GM20000 (cell line): ENCODE results near the gene TCF25.
A peak's percentile ranks its signal among the peaks of the same experiment; 100 is the strongest.

Experiments used
- DNase-seq: peaks from one replicate; pipeline ENCODE4 v3.0.0; 2012; ENCODE audit warnings: low spot score
- TF ChIP-seq, protein P1 (sequence below): IDR thresholded peaks from 2 replicates; pipeline ENCODE4 v1.5.1; 2012; ENCODE audit warnings: mild to moderate bottlenecking, control low read depth; ENCODE audit errors: extremely low read depth, missing control alignments

The TCF25 gene

DNA sequence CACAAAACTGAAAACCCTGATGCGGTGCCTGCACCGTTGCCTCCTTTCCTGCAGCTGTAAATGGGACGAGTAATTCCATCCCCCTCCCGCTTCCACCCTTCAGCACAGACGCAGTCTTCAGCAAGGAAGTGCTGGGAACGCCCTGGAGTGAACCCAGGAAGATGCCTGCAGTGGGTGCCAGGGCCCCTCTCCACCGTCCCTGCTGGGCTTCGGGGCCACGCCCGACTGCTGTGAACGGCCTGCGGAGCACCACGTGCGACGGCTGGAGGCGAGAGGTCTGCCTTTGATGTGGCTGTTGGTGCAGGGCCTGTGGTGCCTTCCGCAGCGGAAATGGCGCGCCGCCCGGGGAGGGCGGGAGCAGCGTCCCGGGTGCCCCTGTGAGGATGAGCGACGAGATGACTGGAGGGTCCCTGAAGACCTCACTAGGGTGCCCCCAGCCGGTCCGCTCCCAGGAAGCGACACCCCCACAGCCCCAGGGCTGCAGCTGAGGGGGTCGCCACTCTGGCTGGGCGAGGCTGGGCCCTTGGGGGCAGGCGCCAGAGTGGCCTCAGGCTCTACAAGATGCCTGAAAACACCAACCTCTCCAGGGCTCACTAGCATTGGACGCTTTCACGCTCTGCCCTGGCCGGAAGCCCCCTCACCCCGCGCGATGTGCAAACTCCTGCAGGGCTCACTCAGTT, 44.5 kb downstream of the TCF25 start:
- TF ChIP-seq, protein P1, sequence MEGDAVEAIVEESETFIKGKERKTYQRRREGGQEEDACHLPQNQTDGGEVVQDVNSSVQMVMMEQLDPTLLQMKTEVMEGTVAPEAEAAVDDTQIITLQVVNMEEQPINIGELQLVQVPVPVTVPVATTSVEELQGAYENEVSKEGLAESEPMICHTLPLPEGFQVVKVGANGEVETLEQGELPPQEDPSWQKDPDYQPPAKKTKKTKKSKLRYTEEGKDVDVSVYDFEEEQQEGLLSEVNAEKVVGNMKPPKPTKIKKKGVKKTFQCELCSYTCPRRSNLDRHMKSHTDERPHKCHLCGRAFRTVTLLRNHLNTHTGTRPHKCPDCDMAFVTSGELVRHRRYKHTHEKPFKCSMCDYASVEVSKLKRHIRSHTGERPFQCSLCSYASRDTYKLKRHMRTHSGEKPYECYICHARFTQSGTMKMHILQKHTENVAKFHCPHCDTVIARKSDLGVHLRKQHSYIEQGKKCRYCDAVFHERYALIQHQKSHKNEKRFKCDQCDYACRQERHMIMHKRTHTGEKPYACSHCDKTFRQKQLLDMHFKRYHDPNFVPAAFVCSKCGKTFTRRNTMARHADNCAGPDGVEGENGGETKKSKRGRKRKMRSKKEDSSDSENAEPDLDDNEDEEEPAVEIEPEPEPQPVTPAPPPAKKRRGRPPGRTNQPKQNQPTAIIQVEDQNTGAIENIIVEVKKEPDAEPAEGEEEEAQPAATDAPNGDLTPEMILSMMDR = no peak

DNA sequence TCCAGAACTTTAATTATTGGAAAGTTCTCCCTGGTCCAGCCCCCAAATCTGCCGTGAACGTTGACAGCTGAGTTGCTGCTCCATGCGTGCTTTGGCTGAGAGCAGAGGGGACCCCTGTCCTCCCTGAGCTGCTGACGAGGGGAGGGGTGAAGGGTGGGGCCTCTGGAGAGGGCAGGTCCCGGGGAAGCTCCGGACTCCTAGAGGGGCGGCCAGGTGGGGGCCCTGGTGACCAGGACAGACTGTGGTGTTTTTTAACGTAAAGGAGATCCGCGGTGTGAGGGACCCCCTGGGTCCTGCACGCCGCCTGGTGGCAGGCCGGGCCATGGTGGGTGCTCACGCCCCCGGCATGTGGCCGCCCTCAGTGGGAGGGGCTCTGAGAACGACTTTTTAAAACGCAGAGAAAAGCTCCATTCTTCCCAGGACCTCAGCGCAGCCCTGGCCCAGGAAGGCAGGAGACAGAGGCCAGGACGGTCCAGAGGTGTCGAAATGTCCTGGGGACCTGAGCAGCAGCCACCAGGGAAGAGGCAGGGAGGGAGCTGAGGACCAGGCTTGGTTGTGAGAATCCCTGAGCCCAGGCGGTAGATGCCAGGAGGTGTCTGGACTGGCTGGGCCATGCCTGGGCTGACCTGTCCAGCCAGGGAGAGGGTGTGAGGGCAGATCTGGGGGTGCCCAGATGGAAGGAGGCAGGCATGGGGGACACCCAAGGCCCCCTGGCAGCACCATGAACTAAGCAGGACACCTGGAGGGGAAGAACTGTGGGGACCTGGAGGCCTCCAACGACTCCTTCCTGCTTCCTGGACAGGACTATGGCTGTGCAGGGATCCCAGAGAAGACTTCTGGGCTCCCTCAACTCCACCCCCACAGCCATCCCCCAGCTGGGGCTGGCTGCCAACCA, 45.3 kb downstream of the TCF25 start, which contains the start of gene MC1R:
Gene MC1R (plus strand): TSS at position 410 of the 895 bp plus-strand sequence. CDS start 397 bp downstream, at position 807.
- DNase-seq = peak; percentile 74
- TF ChIP-seq, protein P1 = no peak

More for the DNA sequence above, 44.5 kb downstream of the TCF25 start:
- DNase-seq = peak; percentile 90

DNA sequence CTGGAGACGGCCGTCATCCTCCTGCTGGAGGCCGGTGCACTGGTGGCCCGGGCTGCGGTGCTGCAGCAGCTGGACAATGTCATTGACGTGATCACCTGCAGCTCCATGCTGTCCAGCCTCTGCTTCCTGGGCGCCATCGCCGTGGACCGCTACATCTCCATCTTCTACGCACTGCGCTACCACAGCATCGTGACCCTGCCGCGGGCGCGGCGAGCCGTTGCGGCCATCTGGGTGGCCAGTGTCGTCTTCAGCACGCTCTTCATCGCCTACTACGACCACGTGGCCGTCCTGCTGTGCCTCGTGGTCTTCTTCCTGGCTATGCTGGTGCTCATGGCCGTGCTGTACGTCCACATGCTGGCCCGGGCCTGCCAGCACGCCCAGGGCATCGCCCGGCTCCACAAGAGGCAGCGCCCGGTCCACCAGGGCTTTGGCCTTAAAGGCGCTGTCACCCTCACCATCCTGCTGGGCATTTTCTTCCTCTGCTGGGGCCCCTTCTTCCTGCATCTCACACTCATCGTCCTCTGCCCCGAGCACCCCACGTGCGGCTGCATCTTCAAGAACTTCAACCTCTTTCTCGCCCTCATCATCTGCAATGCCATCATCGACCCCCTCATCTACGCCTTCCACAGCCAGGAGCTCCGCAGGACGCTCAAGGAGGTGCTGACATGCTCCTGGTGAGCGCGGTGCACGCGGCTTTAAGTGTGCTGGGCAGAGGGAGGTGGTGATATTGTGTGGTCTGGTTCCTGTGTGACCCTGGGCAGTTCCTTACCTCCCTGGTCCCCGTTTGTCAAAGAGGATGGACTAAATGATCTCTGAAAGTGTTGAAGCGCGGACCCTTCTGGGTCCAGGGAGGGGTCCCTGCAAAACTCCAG, 46.4 kb downstream of the TCF25 start:
- DNase-seq = no peak
- TF ChIP-seq, protein P1 = no peak

DNA sequence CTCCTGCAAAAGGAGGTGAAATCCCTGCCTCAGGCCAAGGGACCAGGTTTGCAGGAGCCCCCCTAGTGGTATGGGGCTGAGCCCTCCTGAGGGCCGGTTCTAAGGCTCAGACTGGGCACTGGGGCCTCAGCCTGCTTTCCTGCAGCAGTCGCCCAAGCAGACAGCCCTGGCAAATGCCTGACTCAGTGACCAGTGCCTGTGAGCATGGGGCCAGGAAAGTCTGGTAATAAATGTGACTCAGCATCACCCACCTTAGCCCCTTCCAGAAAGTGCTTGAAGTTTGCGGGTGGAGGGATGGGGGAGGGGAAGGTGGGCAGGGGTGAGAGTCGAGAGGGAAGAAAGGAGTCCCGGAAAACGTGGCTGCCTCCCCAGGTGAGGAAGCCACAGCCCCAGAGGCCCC, 47.3 kb downstream of the TCF25 start:
- no peak for DNase-seq
- TF ChIP-seq, protein P1 = no peak

DNA sequence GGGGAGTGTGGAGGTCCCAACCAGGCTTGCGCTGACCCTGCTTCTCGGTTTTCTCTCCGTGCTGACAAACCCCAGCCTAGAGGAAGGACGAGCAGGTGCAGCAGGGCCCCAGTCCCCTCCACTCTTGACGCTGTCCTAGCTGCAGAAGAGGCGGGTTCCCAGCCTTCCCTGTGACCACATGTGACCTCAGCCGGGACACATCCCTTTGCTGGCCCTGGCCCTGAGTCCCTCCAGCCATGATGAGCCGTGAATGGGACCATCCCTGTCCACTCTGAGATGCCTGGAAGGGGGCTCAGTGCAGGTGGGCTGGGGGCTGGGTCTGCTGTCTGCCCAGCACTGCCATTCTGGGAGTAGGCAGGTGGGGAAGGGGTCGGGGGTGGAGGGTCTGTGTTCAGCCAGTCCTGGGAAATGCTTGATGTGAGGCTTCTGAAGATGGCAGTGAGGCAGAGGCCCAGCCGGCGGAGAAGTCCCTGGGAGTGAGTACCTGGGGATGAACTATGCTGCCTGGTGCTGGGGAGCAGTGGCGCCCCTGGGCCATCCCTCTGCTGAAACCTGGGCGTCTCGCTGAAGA, 47.8 kb downstream of the TCF25 start:
- no peak for DNase-seq
- TF ChIP-seq, protein P1 = no peak

DNA sequence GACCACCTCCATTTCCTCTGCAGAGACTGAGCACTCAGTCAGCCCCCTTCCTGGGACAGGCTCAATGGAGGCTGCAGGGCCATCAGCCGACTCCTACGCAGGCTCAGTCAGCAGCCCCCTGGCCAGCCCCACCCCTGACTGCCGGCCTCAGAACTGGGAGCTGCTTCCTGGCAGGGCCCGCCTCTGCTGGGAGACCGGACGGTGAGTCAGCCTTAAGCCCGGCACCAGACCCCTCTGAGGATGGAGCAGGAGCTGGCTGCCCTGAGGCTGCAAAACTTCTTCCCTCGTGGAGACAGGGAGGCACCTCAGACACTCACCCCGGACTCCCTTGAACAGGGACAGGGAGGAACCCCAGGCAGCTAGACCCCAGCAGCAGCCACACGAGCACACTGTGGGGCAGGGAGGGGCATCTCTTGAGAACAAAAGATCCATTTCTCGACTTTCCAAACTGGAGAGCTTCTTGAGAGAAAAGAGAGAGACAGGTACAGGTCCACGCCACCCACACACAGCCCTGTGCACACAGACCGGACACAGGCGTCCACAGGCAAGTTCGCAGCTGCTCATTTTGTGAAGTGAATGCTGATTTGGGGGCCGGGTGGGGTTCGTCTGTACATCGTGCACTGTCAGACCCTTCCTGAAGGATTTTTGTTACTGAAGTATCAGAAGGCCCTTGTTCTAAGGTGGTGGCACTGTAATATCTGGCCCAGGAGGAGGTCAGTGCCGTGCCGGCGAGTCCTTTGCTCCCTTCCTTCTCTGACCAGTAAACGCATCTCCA, 48.5 kb downstream of the TCF25 start:
- no peak for DNase-seq
- TF ChIP-seq, protein P1 = no peak
